Measurements from ENCODE around the gene SMCHD1. TPM values are rescaled to one million over a fixed set of nuclear protein-coding genes. Genes with fewer than 3 reads are reported as not detected.

Gene SMCHD1
- total and polyA plus RNA-seq, 10 of the 15 experiments (the other 5 are each of a cell fraction or from before 2014, with no cell fraction given), result 6.0 to 110 (median 48.0) TPM

DNA sequence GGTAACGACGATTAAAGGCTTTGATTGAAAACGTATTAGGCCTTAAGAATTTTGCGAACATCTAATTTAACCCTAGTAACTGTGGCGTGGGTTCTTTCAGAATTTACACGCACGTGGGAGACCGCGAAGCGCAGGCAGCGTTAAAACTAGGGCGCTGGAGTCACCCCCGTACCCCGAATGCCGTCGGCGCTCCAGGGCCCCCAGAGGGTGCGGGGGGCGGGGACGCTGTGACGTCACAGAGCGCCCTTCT, 673 bp upstream of the SMCHD1 start (continued):
- TF ChIP-seq CTCF (IDR thresholded peaks at IDR 0.05 in 2 of 3, conservative IDR thresholded peaks at IDR 0.05 in 1 of 3; ENCODE audit: control insufficient read depth in 2 of 3, extremely low read depth in 1 of 3, insufficient read depth in 1 of 3, low read depth in 3 of 3, low read length in 3 of 3) (no peak), ZSCAN29 (IDR thresholded peaks at IDR 0.05) (no peak), ATF7 (IDR thresholded peaks at IDR 0.05; ENCODE audit: low read depth) (peak; percentile 72), TAF1 (IDR thresholded peaks at IDR 0.05; ENCODE audit: borderline replicate concordance, low read depth, low read length) (no peak), ZZZ3 (IDR thresholded peaks at IDR 0.05; ENCODE audit: control insufficient read depth, insufficient read length, low read depth) (no peak), ZNF24 (IDR thresholded peaks at IDR 0.05) (no peak), HCFC1 (IDR thresholded peaks at IDR 0.05; ENCODE audit: low read length) (no peak), REST (IDR thresholded peaks at IDR 0.05; ENCODE audit: low read depth, low read length) (no peak), SPI1 (IDR thresholded peaks at IDR 0.05; ENCODE audit: borderline replicate concordance, insufficient read depth, low read depth, low read length) (no peak), NR2C2 (IDR thresholded peaks at IDR 0.05; ENCODE audit: borderline replicate concordance, control insufficient read depth, insufficient read length, low read depth) (no peak), RCOR1 (conservative IDR thresholded peaks at IDR 0.05; ENCODE audit: low read depth, low read length) (no peak), JUND (IDR thresholded peaks at IDR 0.05; ENCODE audit: low read depth, low read length) (no peak)
